Measurements from ENCODE around the gene SRRM2.

SRRM2 gene

DNA sequence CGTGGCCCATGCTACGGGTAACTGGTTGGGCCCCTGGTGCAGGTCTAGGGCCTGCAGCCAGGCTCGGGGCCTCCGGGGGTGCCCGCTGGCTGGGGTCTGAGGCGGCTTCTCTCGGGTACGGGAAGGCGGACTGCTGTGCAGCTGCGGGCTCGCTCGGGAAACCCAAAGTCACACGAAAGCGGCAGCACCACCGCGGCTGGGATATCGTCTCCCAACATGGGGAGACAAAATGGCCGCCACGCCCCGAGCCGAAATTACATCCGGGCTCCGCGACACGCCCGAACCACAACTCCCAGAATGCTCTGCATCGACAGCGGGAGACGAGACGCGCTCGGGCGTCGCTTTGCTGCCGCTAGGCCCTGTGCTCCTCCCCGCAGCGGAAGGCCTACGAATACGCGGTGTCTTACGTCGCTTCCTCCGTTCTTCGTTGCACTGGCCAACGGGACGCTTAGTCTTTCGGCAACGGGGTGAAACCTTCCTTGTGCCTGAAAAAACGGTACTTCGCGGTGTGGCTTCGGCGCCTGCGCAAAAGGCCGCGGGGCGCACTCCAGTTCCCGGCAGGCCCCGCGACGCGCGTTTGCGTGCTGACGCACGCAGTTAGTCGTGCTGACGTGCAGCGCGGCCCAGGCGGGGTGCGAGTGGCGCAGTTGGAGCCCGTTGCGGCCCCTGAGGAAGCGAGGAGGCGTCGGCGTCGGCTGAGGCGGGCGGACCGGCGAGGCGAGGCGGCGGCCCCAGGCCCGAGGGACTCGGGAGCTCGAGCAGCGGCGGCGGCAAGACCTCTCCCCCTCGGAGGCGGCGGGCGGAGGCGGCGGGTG, at the start of gene SRRM2:
SRRM2 (plus strand) TSS at position 604 of the 815 bp plus-strand sequence. CDS start 3,727 bp downstream, outside the sequence.
- H3K27ac Mint-ChIP-seq: peak within 1 kb of the TSS; percentile 100
- peak within 1 kb of the TSS; percentile 87 for H3K4me3 Mint-ChIP-seq
- peaks cover 2% of the 10 kb centered on the region for H3K9me3 Mint-ChIP-seq
- peaks cover 68% of the 10 kb centered on the region for H3K36me3 Mint-ChIP-seq (ENCODE audit: low read depth)
- peak; percentile 96 for DNase-seq
- H3K4me1 Mint-ChIP-seq (ENCODE audit: low read depth): peaks cover 44% of the 10 kb centered on the region
- no peaks in the 10 kb centered on the region for H3K27me3 Mint-ChIP-seq

GRCh38 chr16:2702871-2703745, 49.3 kb upstream of the SRRM2 start:
- no peaks in the 10 kb centered on the region for H3K27me3 Mint-ChIP-seq
- H3K36me3 Mint-ChIP-seq (ENCODE audit: low read depth): peaks cover 81% of the 10 kb centered on the region
- H3K9me3 Mint-ChIP-seq: no peaks in the 10 kb centered on the region
- H3K4me1 Mint-ChIP-seq (ENCODE audit: low read depth): no peaks in the 10 kb centered on the region
- no peak overlapping the region for H3K27ac Mint-ChIP-seq
- H3K4me3 Mint-ChIP-seq: no peak overlapping the region
- no peak for DNase-seq

DNA sequence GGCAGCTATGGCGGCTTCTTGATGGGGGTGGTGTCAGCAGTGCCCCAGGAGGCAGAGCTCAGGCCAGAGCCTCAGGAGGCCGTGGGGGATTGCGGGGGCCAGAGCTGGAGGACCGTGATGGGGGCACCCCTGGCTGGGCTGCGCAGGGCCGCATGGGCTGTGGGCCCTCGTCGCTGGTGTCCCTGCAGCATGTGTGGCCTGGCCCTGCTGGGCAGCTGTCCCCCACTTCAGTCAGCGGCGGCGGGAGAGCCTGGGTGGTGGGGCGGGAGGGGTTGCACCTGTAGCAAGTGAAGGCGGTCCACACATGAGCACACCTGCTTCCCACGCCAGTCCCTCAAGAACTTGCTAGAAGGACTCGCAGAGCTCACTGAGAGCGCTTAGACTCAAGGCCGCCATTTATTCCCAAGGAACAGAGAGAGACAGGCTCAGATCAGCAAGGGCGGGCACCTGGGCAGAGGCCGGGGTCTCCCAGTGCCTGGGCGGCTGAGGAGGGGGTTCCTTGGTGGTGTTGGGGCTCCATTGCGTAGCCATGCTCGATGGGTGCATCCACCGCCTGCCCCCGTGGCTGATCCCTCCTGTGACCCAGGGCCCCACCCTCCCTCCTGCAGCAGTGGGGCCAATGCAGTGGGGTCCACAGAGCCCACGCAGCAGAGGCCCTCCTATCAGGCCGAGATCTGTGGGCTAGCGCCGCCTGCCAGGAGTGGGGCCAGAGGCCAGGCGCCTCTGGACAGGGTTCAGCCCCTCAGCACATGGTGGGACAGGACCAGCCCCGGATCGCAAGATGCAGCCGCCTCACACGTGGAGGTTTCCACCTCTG, 48.1 kb upstream of the SRRM2 start:
- Mint-ChIP-seq H3K4me1 (ENCODE audit: low read depth) (no peaks in the 10 kb centered on the region), H3K9me3 (no peaks in the 10 kb centered on the region), H3K4me3 (no peak overlapping the region), H3K36me3 (ENCODE audit: low read depth) (peaks cover 76% of the 10 kb centered on the region), H3K27ac (no peak overlapping the region), H3K27me3 (no peaks in the 10 kb centered on the region)
- no peak for DNase-seq

DNA sequence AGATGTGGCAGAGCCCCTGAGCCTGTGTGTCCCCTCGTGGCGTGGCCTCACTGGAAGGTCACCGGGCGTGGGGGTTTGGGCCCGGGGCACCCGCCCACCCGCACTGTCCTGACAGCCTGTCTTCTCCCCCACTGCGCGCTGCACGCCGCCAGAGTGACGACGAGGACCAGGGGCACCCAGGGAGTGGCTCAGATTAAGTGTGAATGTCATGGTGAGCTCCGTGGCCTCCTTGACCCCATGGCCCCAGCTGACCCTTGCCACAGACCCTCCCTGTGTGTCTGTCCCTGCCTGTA, 47.5 kb upstream of the SRRM2 start:
- Mint-ChIP-seq H3K9me3 (no peaks in the 10 kb centered on the region), H3K27ac (no peak overlapping the region), H3K4me3 (no peak overlapping the region), H3K27me3 (no peaks in the 10 kb centered on the region), H3K4me1 (ENCODE audit: low read depth) (no peaks in the 10 kb centered on the region), H3K36me3 (ENCODE audit: low read depth) (peaks cover 70% of the 10 kb centered on the region)
- DNase-seq: no peak

- Mint-ChIP-seq H3K36me3 (ENCODE audit: low read depth) (peaks cover 68% of the 10 kb centered on the region), H3K4me3 (no peak overlapping the region), H3K27me3 (no peaks in the 10 kb centered on the region), H3K4me1 (ENCODE audit: low read depth) (peaks cover 1% of the 10 kb centered on the region), H3K27ac (no peak overlapping the region), H3K9me3 (no peaks in the 10 kb centered on the region)
- DNase-seq: no peak
These were observed 47.1 kb upstream of the SRRM2 start for GRCh38 chr16:2705351-2705750.

- Mint-ChIP-seq H3K27me3 (no peaks in the 10 kb centered on the region), H3K4me1 (ENCODE audit: low read depth) (peaks cover 1% of the 10 kb centered on the region), H3K4me3 (no peak overlapping the region), H3K27ac (no peak overlapping the region), H3K36me3 (ENCODE audit: low read depth) (peaks cover 64% of the 10 kb centered on the region), H3K9me3 (no peaks in the 10 kb centered on the region)
- no peak for DNase-seq
These were observed 46.4 kb upstream of the SRRM2 start for GRCh38 chr16:2706085-2706484.

DNA sequence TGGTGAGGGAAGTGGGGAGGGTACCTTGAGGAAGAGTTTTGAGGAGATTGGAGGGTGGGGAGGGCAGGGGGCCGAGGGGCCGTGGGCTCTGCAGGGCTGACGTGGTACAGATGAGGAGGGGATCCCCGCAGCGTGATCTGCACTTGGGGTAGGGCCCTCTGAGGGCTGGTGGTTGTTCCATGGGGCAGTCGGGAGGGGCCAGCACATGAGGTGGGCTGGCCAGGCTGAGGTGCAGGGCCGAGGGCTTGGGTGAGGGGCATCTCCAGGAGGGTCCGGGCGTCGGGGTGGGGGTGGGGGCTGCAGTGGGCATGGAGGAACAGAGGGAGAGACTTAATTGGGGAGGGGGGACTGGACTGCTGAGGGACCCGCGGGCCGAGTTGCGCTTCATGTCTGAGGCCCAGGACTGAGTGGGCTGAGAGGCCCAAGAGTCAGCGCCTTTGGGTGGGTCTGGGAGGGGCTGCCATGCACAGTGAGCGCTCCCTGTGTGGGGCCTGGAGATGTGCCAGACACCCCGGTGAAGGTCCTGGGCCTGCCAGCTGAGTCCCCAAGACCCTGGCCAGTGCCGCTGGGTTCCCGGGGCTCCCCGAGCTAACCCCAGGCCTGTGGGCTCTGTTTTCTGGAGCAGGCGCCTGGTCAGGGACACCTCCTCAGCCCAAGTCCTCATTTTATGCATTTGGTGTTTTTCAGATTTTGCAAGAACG, 45.7 kb upstream of the SRRM2 start:
- peaks cover 1% of the 10 kb centered on the region for H3K4me1 Mint-ChIP-seq (ENCODE audit: low read depth)
- DNase-seq: no peak
- no peak overlapping the region for H3K27ac Mint-ChIP-seq
- H3K36me3 Mint-ChIP-seq (ENCODE audit: low read depth): peaks cover 60% of the 10 kb centered on the region
- H3K27me3 Mint-ChIP-seq: no peaks in the 10 kb centered on the region
- H3K9me3 Mint-ChIP-seq: no peaks in the 10 kb centered on the region
- H3K4me3 Mint-ChIP-seq: no peak overlapping the region

DNA sequence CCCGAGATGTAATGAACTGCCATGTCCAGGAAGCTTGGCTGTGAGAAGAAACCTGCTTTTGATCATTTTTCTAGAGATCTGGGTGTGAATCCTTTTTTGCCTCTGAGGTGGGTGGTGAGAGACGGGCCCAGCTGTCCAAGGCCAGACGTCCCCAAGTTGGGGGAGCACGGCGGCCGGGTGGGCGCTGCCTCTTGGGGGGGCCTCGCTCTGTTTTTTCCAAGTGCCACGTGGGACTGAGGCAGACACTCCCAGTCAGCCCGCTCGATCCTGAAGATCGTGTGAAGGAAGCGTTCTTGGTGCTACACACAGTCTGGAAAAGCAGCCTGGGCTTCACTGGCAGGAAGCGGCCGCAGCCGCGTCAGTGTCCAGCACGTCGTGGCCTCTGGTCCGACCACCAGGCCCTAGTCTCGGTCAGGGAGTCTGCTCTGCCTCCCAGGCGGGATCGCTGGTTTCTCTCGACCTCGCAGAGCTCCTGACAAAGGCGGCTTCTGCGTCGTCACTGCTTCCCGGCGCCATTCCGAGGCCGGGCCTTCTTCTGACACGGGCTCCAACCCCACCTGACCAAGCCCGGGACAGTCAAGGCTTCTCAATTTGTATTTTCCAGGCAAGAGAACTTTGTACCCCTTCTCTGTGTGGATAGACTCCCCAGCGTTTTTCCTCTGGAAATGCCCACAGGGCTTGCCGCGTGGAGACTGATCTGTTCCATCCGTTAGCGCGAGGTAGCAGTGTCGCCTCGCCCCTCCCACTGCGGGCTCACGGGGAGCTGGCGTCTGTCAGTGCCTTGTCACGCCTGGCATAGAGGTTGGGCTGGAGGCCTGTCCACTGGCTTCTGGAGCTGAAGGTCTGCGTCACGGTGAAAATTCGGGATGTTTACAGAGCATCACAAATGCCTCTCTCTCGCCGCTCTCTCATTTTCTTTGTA, 44.8 kb upstream of the SRRM2 start:
- no peaks in the 10 kb centered on the region for H3K27me3 Mint-ChIP-seq
- DNase-seq: no peak
- H3K27ac Mint-ChIP-seq: no peak overlapping the region
- peaks cover 51% of the 10 kb centered on the region for H3K36me3 Mint-ChIP-seq (ENCODE audit: low read depth)
- H3K9me3 Mint-ChIP-seq: no peaks in the 10 kb centered on the region
- H3K4me1 Mint-ChIP-seq (ENCODE audit: low read depth): peaks cover 1% of the 10 kb centered on the region
- H3K4me3 Mint-ChIP-seq: no peak overlapping the region

DNA sequence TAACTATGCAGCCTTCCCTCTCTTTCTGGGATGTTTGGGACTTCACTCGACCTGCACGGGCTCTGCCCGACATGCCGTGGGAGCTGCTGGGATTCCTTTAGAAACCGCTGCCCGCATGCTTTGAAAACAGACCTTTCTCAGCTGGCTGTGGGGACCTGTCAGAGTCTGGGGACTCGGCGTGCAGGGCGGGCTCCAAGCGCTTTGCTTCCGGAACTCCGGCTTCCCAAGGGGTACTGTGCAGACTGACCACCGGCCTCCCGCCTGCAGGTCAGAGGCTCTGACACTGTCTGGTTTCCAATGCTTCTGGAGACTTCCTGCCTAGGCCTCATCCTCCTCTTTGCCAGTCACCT, 44.2 kb upstream of the SRRM2 start:
- peaks cover 46% of the 10 kb centered on the region for H3K36me3 Mint-ChIP-seq (ENCODE audit: low read depth)
- peaks cover 1% of the 10 kb centered on the region for H3K4me1 Mint-ChIP-seq (ENCODE audit: low read depth)
- peaks cover under 1% of the 10 kb centered on the region for H3K27me3 Mint-ChIP-seq
- no peak overlapping the region for H3K27ac Mint-ChIP-seq
- no peak overlapping the region for H3K4me3 Mint-ChIP-seq
- no peak for DNase-seq
- H3K9me3 Mint-ChIP-seq: no peaks in the 10 kb centered on the region

- no peak for DNase-seq
- H3K4me3 Mint-ChIP-seq: no peak overlapping the region
- H3K27me3 Mint-ChIP-seq: peaks cover 6% of the 10 kb centered on the region
- no peak overlapping the region for H3K27ac Mint-ChIP-seq
- H3K9me3 Mint-ChIP-seq: no peaks in the 10 kb centered on the region
- peaks cover 40% of the 10 kb centered on the region for H3K36me3 Mint-ChIP-seq (ENCODE audit: low read depth)
- peaks cover 1% of the 10 kb centered on the region for H3K4me1 Mint-ChIP-seq (ENCODE audit: low read depth)
These were observed 43.4 kb upstream of the SRRM2 start for GRCh38 chr16:2708955-2709587.

DNA sequence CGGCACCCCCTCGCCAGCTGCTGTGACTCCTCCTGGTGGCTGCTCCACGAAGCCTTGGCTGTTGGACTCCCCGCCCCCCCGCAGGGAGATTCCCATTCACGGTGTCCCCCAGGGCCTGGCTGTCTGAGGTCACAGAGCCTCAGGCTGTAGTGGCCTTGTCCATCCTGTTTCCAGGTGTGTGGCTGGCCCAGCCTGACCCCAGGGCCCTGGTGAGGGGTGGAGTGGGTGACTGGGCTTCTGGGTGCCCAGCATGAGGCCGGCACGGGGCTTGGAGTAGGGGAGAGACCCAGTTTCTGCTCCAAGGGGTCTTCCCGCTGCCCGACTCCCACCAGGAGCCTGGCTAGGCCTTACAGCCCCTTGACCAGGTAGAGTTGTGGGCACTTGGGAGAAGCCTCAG, 42.9 kb upstream of the SRRM2 start:
- no peaks in the 10 kb centered on the region for H3K9me3 Mint-ChIP-seq
- H3K27me3 Mint-ChIP-seq: peaks cover 8% of the 10 kb centered on the region
- no peak overlapping the region for H3K4me3 Mint-ChIP-seq
- H3K27ac Mint-ChIP-seq: no peak overlapping the region
- DNase-seq: no peak
- peaks cover 39% of the 10 kb centered on the region for H3K36me3 Mint-ChIP-seq (ENCODE audit: low read depth)
- peaks cover 1% of the 10 kb centered on the region for H3K4me1 Mint-ChIP-seq (ENCODE audit: low read depth)

- Mint-ChIP-seq H3K9me3 (no peaks in the 10 kb centered on the region), H3K4me1 (ENCODE audit: low read depth) (peaks cover 5% of the 10 kb centered on the region), H3K27me3 (peaks cover 9% of the 10 kb centered on the region), H3K27ac (no peak overlapping the region), H3K36me3 (ENCODE audit: low read depth) (peaks cover 33% of the 10 kb centered on the region), H3K4me3 (no peak overlapping the region)
- DNase-seq: no peak
These were observed 42.3 kb upstream of the SRRM2 start for GRCh38 chr16:2710021-2710710.
